Lung microvascular endothelial cell (primary cell): Measurements from ENCODE around the gene MYO6. TPM values are rescaled to one million over a fixed set of nuclear protein-coding genes. Genes with fewer than 3 reads are reported as not detected.
"Not testable (repeated sequence)": the region's sequence is repeated elsewhere in the genome, so short reads cannot be mapped to it uniquely, and the experiment has no call there.

ENCODE experiments used
- DNase-seq, 2 donors: peaks; one replicate each; pipeline versions ENCODE4 v3.0.0 to v3.0.0-alpha.2; 2010; ENCODE audit warnings: low read depth in 2 of 2
- total RNA-seq: library from RNA; depleted of rRNA; stranded (reverse); fragments of >200 nt; gene quantifications from 2 replicates; pipeline ENCODE4 v1.2.1, GENCODE V29; 2014

MYO6 gene
- total RNA-seq, 1 donor from 2014 or later: 26.4 TPM

DNA sequence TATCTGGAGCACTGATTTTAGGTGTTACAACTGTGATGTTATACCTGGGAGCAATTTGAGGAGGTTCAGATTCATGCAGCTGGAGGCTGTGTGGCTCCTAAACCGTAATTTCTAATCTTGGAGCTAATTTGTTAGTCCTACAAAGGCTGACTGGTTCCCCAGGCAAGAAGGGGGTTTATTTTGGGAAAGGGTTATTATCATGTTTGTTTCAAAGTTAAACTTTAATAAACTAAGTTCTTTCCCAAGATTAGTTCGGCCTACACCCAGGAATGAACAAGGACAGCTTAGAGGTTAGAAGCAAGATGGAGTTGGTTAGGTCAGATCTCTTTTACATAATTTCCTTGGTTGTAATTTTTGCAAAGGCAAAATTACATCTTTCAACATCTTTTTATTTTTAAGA, 135.8 kb downstream of the MYO6 start:
- DNase-seq: no peak

DNA sequence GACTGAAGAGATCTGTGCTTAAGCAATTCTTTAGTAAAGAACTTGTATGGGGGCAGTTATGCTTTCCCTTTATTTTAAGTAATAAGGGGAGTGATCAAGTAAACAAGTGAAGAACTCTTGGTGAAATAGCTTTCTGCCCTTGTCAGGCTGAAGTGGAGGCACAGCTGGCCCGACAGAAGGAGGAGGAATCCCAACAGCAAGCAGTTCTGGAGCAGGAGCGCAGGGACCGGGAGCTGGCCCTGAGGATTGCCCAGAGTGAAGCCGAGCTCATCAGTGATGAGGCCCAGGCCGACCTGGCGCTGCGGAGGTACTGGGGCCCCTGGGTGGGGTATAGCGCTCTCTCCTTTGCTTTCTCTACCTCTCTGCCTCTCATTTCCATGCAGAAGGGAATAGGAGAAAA, 143.3 kb downstream of the MYO6 start:
- no peak for DNase-seq

DNA sequence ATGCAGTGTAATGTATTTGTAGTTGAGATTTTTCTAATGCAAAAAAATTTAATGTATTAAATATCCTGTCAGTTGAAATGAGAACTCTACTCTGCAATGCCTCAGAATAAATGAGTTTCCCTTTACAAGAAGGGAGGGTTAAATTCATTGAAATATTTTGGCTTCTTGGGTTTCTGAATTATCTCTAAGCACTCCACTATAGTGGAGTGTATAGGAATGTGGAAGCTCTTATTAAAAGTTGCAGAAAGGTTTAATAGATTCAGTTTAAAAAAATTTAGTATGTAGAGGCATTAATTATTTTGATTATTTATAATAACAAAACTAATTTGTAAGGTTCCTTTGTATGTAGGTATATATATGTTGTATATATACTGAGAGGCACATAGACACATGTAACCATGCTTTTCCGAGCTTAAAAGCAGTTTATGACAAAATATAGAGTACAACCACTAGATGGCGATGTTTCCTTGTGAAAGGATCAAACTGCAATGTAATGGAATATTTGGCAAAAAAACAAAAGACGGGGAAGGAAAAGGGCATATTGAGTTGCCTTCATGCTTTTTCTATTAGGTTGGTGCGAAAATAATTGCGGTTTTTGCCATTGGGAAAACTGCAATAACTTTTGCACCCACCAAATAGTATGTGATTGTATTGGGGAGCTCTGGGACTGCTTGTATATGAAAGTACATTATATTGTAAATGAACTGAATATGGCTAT, 144.2 kb downstream of the MYO6 start:
- peak; percentile 76 to 91 for DNase-seq

DNA sequence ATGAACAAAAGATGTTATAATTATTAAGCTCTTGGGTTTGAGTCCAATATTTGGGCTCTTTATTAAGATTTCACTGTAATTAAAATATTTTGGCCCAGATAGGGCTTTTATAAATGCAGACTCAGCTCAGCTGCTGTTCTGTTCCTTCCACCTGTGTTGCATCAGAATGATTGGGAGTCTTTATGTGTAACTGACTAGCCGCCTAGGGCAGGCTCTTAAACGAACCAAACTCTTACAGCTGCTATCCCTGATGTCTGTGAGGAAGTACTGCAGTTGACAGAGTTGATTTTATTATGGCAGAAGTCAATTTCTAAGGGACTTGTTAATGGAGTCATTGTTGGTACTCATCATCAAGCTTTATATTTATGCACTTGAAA, 144.7 kb downstream of the MYO6 start:
- no peak for DNase-seq

DNA sequence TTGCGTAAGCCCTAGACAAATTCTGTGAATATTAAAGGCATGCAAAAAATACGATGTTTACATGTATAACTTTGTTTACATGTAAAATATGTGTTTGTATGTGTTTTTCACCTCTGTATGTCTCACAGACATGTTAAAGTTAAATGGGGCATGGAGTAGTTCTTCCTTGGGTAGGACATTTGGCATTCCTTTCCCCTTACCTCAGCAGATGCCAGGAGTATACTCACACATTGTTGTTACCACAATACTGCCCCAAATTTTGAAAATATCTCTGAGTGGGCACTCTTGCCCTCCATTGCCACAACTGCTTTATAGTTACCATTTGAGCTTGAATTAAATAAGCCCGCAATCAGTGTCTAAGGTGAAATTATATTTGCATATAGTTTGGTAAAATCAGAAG, 147.5 kb downstream of the MYO6 start:
- no peak for DNase-seq

DNA sequence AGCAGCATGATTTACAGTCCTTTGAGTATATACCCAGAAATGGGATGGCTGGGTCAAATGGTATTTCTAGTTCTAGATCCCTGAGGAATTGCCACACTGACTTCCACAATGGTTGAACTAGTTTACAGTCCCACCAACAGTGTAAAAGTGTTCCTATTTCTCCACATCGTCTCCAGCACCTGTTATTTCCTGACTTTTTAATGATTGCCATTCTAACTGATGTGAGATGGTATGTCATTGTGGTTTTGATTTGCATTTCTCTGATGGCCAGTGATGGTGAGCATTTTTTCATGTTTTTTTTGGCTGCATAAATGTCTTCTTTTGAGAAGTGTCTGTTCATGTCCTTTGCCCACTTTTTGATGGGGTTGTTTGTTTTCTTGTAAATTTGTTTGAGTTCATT, 151.2 kb downstream of the MYO6 start:
- DNase-seq: not testable (repeated sequence)

DNA sequence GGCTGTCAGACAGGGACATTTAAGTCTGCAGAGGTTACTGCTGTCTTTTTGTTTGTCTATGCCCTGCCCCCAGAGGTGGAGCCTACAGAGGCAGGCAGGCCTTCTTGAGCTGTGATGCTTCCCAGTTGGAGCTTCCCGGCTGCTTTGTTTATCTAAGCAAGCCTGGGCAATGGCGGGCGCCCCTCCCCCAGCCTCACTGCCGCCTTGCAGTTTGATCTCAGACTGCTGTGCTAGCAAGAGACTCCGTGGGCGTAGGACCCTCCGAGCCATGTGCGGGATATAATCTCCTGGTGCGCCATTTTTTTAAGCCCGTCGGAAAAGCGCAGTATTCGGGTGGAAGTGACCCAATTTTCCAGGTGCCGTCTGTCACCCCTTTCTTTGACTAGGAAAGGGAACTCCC, 156.1 kb downstream of the MYO6 start:
- DNase-seq: not testable (repeated sequence)

DNA sequence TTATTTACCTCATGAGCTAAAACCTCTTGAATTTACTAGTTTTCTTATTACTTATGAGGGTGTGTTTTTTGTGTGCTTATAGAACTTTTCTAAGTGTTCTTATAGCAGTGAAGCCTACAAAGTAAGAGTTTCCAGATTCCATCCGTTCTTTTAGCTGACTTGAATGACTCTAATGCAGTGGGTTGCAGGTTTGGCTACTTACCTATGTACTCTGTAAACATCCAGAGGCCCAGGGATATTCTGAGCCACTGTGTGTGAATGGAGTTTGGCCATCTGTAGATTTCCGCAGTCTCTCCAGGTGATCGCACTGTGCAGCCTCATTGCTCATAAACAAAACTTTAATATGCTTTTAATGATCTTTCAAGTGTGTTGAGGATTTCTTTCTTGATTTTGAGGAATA, 157.8 kb downstream of the MYO6 start:
- DNase-seq: no peak

DNA sequence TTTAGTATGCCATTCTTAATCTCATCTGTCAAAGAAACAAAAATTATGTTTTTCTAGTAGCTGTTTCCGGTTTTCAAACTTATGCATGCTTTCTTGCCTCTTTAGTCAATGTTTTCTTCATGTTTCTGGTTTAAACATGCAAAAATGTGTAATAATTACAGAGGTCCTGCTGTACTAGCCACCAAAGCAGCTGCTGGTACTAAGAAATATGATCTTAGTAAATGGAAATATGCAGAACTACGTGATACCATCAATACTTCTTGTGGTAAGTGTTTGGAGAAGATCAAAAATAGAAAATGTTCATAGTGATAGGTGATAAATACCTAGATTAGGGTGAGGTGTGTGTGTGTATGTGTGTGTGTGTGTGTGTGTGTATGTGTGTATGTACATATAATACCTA, 158.4 kb downstream of the MYO6 start:
- no peak for DNase-seq

DNA sequence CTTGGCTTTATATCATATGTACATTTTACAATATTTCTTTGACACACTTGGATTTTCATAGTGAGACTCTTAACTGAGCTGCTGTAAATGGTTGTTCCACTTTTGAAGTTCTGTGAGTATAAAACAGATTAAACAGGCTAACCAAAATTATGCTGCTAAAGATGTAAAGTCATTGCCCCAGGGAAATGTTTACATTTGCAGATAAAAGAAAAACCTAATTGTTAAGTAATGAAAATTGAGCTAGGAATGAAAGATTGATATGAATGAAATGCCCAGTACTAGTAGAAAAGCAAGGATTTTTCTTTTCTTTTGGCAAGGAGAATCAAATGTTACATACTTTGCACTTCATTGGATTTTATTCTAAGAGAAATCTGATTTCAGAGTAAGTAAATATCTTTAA, 164.0 kb downstream of the MYO6 start:
- no peak for DNase-seq

DNA sequence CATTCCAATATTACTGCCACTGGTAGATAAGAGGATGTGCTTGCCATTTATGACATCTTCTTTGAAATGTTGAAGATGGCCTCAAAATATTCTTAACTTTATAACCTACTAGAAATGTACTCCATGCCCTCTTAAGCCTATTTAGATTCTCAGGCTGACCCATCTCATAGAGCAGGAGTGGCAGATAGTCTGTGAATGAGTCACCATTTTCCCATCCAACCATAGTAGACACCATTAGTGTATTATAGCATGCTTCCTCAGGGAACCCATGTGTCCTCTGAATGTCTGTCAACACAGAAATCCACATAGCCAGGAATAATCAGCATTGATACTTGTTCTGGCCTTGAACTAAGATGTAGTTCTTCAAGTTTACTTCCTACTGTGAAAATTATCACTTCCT, 173.2 kb downstream of the MYO6 start:
- peak in 1 of 2 donors; percentile 7 for DNase-seq

DNA sequence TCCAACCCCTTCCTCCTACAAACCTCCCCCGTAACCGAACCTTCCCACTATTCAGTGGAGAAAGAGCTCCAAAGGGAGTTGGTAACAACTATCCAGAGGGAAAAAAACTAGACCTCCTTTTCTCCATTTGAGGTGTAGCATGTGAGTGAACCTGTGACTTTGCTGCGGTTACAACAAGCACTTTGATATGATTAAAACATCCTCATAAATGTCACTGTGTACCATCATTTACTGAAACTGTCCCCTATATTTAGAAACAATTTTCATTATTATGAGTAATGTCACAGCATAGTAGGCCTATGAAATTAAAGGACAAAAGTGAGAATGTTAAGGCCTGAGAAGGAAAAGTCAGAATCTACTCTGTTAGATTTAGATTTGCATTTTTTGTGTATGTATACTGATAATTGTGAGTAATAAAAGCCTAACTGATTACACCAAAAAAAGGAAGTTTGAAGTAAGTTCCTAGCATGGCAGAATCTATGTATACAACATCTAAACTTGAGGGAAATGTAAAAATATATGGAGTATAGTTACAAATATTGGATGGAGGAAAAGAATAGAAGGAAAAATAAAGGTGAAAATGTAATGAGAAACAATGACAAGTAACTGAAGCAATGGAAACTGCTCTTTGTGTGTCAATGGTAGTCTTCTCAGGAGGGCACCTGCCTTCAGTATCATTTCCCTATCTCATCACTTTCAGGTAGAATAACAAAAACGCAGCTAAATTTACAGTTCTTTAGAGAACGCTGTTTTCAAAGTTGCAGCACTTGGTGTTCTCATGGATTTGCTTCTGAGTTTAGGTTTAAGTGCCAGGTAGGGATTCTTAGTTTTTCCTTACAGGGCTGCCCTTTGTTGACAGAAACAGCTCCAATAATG, 177.5 kb downstream of the MYO6 start:
- DNase-seq: no peak

DNA sequence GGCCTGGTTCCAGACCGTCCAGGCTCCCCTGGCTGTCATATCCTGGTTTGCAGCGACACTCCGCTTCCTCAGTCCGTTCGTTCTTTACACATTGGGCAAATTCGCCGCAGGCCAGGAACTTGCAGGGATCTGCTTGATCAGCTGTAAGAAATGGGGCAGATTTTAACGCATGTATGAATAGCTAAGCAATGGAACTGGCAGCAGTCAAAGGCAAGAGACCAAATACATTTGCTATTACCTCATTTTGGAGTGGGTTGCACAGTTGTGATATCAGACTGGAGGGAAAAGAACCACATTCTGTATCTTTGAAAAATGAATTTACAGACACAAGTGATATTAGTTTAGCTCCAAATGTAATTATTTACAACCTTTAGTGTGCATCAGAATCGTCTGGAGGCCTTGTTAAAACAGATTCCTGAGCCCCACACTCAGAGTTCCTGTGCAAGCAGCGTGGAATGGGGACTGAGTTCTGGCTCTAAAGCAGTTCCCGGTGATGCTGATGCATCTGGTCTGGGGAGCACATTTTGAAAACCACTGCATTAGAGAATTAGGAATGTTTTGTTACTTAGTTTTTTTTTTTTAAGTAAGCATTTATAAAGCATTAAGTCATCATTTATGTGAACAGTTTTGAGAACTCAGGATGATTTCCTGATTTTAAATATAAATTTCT, 182.1 kb downstream of the MYO6 start:
- no peak for DNase-seq

DNA sequence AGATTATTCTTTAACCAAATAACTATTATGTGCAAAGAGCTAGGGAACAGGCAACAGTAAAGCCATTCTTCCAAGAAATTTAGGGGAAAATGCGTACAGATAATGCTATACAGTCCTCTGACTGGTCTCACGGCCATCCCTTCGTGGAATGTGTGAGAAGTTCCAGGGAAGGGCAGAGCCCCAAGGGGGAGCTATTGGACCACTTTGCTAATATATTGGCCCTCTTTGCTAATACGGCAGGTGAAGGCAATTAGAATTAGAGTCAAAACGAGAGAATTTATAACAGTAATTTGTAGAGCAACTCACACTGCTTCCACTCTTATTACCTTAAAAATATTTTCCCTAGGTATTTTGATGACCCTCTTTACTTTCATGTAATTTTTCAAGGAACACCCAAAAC, 183.0 kb downstream of the MYO6 start:
- peak; percentile 15 to 48 for DNase-seq

DNA sequence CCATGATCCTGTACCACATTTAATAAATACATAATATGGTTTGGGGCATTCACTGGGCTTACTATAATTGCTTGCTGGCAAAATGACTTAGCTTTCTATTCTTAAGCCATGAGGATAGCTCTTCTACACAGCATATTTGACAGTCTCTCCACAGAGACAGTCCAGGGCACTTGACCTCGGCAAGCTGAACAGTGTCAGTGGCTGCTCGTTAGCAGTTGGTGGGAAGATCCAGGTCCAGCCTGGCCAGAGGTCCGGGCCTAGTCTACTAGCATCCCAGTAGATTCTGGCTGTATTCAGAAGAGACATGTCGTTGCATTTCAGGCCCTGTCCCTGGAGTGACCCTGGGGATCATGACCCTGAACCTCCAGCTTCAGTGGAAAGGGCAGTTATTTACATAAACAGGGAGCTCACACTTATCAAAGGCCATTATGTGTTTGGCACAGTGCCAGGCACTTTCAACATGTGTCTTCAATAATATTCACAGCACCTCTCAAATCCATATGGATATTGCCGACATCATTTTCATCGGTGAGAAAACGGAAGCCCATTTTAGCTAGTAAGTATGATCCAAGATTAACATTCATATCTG, 184.4 kb downstream of the MYO6 start:
- DNase-seq: no peak

DNA sequence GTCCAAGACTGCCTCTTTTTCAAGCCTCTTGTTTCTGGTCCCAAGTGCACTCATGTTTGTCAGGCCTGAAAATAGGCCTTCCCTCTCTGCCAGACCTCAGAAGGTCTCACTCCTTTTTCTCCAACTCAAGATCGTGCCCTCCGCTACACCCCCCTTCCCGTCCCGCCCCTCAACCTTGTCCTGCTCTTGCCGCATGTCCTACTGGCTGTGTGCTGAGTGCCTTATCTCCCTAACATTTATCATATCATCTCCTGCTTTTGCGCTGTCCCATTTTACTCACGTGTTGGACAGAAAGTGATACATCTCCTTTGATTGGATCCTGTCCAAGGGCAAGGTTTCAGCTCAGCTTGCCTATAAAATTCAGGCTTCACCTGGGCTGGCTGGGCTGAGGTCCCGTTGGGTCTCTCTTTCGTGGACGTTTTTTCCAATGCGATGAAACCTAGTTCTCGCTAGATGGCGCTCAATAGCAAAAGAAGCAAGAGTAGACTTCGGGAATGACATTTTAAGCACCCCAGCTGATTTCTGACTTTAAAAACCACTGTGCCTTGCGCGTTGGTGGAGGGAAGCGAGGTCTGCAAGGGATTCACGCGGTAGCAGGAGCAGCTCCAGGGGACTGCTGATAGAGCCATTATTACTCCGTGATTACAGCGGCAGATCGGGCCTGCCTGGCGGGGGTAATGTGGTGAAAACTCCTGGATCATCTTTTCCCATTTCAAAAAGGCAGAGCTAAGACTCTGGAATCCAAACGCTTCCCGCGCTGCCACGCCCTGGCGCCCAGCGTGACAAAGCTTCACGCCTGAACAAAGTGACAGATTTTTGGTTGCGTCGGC, 185.8 kb downstream of the MYO6 start:
- DNase-seq: peak; percentile 76 to 79

DNA sequence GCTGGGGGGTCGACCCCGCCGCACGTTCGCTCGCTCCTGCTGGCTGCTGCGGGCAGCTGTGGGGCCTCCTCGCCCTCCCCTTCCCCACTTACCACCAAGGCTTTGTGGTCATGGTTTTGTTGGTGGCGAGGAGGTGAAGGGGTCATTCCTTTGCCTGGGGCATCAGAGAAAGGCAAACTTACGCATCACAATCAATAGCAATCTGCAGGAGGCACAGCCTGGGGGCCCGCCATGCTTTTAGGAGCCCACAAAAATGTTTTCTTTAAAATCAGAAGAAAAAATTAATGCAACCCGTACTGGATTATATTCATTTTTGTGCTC, 186.4 kb downstream of the MYO6 start:
- no peak for DNase-seq

DNA sequence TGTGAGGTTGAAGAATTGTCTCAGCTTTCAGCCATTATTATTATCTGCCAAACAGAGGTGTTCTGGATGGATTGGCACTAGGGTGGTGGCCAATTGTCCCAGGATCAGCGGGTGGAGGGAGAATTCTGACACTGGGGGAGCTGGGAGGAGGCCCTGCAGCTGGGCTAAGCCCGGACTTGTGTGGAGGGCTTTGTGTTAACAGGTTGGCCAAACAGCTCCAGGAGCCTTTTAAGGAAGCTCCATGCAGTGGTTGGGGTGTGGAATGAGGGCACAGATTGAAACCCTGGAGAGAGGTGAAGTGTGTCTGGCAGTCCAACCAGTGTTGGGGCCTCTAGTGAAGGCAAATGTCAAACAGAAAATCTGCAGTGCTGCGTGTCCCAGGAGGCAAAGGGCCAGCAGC, 187.6 kb downstream of the MYO6 start:
- DNase-seq: no peak

DNA sequence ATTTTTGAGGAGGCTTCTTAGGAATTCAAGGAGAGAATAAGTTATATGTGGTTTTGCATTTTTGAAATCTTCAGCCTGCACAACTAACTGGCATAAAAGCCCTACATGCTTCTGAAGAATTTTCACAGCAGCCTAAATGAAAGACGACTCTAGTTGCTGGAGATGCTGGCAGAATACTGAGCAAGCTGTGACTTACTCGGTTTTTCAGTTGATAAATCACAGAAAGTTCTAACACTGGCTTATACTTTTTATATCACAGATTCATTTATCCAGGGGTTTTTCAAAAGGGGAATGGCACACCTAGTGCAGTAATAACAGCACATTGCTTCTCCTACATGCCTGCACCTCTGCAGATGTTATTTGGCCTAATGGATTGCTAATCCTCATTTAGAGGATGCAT, 188.8 kb downstream of the MYO6 start:
- DNase-seq: no peak

DNA sequence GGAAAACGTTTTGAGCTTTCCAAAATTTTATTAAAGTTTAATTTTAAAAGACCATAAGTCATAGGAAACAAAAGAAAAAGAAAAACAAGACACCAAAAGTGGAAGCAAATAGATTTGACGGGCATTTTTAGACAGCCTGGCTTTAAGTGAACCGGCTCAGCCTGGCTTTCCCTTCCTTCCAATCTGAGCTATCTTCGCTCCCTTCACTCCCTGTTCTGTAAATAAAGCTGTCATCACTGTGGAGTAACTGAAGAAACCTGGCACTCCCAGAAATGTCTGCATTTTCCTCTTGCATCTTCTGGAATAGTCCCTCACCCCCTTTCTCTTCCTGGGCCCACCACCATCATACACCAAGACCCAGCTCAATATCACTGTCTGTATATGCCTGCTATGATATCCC, 191.5 kb downstream of the MYO6 start:
- DNase-seq: no peak

DNA sequence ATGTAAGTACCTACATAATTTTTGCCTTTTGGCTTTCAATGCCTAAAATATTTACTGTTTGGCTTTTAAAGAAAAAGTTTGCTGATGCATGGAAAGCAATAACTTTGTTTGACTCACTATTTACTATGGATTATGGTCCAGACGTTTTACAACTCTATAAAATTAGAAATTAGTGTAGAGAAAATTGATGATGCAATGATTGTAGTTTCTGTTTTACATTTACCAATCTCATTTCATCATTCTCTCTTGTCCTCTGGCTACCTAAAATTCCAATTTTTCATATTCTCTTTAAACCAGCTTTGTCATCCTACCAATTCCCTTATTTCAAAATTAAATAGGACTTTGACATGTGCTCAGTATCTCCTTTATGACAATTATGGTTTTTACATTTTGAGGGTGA, 192.5 kb downstream of the MYO6 start:
- DNase-seq: no peak
